ENCODE measurements around the gene TTLL12. TPM values are rescaled to one million over a fixed set of nuclear protein-coding genes. Genes with fewer than 3 reads are reported as not detected.

TTLL12 gene
- total RNA-seq, 1 experiment from 2014 or later = 63.4 TPM

GRCh38 chr22:43182726-43183125 lies 4.2 kb downstream of the TTLL12 start:
- Mint-ChIP-seq H3K4me1 (ENCODE audit: low read depth, unreplicated experiment) (peaks cover 27% of the 10 kb centered on the region), H3K4me3 (ENCODE audit: low read depth, unreplicated experiment) (no peak overlapping the region), H3K36me3 (ENCODE audit: insufficient read depth, unreplicated experiment) (peaks cover 51% of the 10 kb centered on the region), H3K27ac (ENCODE audit: unreplicated experiment) (peak overlapping the region; percentile 30), H3K27me3 (ENCODE audit: unreplicated experiment) (no peaks in the 10 kb centered on the region), H3K9me3 (ENCODE audit: low read depth, unreplicated experiment) (no peaks in the 10 kb centered on the region)
- intact Hi-C loops (cut with micrococcal nuclease; ENCODE audit: unreplicated experiment) = no loop called here
- TF ChIP-seq CTCF (IDR thresholded peaks at IDR 0.05; ENCODE audit: unreplicated experiment) = no peak
- DNase-seq = no peak
- CTCF ChIA-PET = no interaction called here
- BruUV-seq (replicated peaks) = no TSS peak

GRCh38 chr22:43182118-43182517 lies 4.8 kb downstream of the TTLL12 start:
- Mint-ChIP-seq H3K4me1 (ENCODE audit: low read depth, unreplicated experiment) (peaks cover 27% of the 10 kb centered on the region), H3K27ac (ENCODE audit: unreplicated experiment) (no peak overlapping the region), H3K27me3 (ENCODE audit: unreplicated experiment) (no peaks in the 10 kb centered on the region), H3K36me3 (ENCODE audit: insufficient read depth, unreplicated experiment) (peaks cover 47% of the 10 kb centered on the region), H3K9me3 (ENCODE audit: low read depth, unreplicated experiment) (no peaks in the 10 kb centered on the region), H3K4me3 (ENCODE audit: low read depth, unreplicated experiment) (no peak overlapping the region)
- intact Hi-C loops (cut with micrococcal nuclease; ENCODE audit: unreplicated experiment) = no loop called here
- TF ChIP-seq CTCF (IDR thresholded peaks at IDR 0.05; ENCODE audit: unreplicated experiment) = no peak
- DNase-seq = no peak
- no TSS peak for BruUV-seq (replicated peaks)
- CTCF ChIA-PET = no interaction called here

GRCh38 chr22:43181321-43182076 lies 5.4 kb downstream of the TTLL12 start:
- DNase-seq = no peak
- CTCF ChIA-PET = no interaction called here
- no TSS peak for BruUV-seq (replicated peaks)
- Mint-ChIP-seq H3K4me3 (ENCODE audit: low read depth, unreplicated experiment) (no peak overlapping the region), H3K27ac (ENCODE audit: unreplicated experiment) (no peak overlapping the region), H3K27me3 (ENCODE audit: unreplicated experiment) (no peaks in the 10 kb centered on the region), H3K36me3 (ENCODE audit: insufficient read depth, unreplicated experiment) (peaks cover 47% of the 10 kb centered on the region), H3K9me3 (ENCODE audit: low read depth, unreplicated experiment) (no peaks in the 10 kb centered on the region), H3K4me1 (ENCODE audit: low read depth, unreplicated experiment) (peaks cover 27% of the 10 kb centered on the region)
- intact Hi-C loops (cut with micrococcal nuclease; ENCODE audit: unreplicated experiment) = no loop called here
- TF ChIP-seq CTCF (IDR thresholded peaks at IDR 0.05; ENCODE audit: unreplicated experiment) = no peak

GRCh38 chr22:43180670-43181069 lies 6.3 kb downstream of the TTLL12 start:
- no peak for DNase-seq
- H3K9me3 Mint-ChIP-seq (ENCODE audit: low read depth, unreplicated experiment) = no peaks in the 10 kb centered on the region
- no peak overlapping the region for H3K27ac Mint-ChIP-seq (ENCODE audit: unreplicated experiment)
- intact Hi-C loops (cut with micrococcal nuclease; ENCODE audit: unreplicated experiment) = no loop called here
- peaks cover 45% of the 10 kb centered on the region for H3K36me3 Mint-ChIP-seq (ENCODE audit: insufficient read depth, unreplicated experiment)
- CTCF ChIA-PET = interaction anchor here (0.9 kb wide), 1 partner anchor 166 kb away, joined by 3 read pairs; no protein-coding TSS in a partner anchor
- H3K4me3 Mint-ChIP-seq (ENCODE audit: low read depth, unreplicated experiment) = no peak overlapping the region
- H3K27me3 Mint-ChIP-seq (ENCODE audit: unreplicated experiment) = no peaks in the 10 kb centered on the region
- TF ChIP-seq CTCF (IDR thresholded peaks at IDR 0.05; ENCODE audit: unreplicated experiment) = no peak
- peaks cover 25% of the 10 kb centered on the region for H3K4me1 Mint-ChIP-seq (ENCODE audit: low read depth, unreplicated experiment)
- no TSS peak for BruUV-seq (replicated peaks)

Measured in Calu3 (cell line).